HG02884 (cell line): Measurements from ENCODE around the gene UQCRFS1.

Experiments used
- ATAC-seq: cut with Tn5 transposase; IDR thresholded peaks from one replicate; pipeline ENCODE4 v1.9.1; 2021; ENCODE audit warnings: mild to moderate bottlenecking, moderate library complexity; ENCODE audit not compliant: unreplicated experiment

Gene UQCRFS1

GRCh38 chr19:29170554-29170953, 42.4 kb downstream of the UQCRFS1 start:
- ATAC-seq, result no peak

- ATAC-seq, result no peak
Measured at GRCh38 chr19:29162694-29163093, 50.3 kb downstream of the UQCRFS1 start.

GRCh38 chr19:29155683-29156082, 57.3 kb downstream of the UQCRFS1 start:
- ATAC-seq, result no peak
